GM19099 (cell line): ENCODE measurements around the gene USP53.

ENCODE experiments used
- POLR2A ChIP-seq: IDR thresholded peaks from 3 replicates; pipeline ENCODE4 v1.6.1; 2011; ENCODE audit warnings: low read depth; ENCODE audit not compliant: insufficient read length; ENCODE audit errors: extremely low read depth

USP53 gene

DNA sequence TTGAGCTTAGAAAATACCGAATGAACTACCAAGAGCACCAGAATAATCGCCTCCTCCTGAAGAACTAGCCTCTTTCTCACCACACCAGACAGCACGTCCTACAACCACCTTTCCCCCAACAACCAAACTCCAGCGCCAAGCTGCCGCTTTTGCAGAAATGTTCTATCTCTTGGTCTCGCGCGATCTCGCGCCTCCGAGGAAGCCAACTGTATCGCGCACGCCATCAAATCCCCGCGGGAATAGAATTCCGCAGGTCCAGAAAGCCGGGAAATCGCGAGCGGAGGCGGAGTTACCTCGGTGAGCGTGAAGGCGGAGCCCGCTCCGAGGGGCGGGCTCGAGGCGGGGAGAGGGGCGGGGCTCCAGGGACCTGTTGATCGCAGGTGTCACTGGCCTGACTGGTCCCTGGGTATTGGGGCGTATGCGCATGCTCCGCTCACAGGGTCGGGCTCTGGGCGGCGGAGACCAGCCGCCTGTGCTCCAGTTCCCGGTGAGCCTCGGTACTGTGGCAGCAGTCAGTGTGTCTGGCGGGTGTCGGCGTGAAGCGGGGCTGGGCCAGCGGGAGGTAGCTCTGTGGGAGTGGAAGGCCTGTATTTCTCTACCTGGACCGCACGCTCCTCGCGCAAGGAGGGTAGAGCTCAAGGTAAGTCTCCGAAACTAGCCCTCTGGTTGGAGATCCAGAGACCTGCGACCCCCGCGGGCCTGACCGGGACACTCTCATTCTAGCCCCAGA lies at the start of gene USP53:
TSS of gene USP53 (plus strand) at position 480 of the 730 bp plus-strand sequence. CDS start 27,047 bp downstream, outside the sequence.
- no peak for TF ChIP-seq POLR2A

DNA sequence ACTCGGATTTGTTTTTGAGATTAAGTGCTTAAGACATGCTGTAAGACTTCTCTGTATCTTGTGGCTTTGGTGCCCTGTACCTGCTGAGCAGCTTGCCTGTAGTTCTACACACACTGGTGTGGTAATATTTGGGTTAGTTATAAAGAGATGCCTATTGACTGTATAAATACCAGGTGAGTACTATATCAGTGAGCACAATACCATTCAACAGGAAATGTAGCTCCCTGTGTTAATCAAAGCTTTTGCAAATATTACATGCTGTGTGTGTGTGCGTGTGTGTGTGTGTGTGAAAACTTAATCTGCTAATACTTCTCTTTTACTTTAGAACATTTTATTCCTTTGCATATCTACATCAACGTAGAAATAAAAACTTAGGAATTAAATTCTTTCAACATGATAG lies 46.7 kb upstream of the USP53 start:
- TF ChIP-seq POLR2A = no peak

DNA sequence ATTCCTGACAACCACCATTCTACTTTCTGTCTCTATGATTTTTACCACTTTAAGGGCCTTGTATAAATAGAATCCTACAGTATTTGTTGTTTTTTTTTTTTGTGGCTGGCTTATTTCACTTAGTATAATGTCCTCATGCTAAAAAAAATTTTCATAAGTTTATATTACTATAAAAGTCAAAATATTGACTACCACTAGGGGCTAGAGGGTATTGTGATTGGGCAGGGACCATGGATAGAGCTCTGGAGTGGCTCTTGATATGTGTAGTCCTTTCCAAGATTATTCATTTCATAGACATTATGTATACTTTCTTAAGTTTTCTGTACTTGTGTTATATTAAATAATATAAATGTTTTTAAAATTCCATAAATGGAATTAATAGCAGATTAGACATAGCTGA lies 42.3 kb upstream of the USP53 start:
- no peak for TF ChIP-seq POLR2A

DNA sequence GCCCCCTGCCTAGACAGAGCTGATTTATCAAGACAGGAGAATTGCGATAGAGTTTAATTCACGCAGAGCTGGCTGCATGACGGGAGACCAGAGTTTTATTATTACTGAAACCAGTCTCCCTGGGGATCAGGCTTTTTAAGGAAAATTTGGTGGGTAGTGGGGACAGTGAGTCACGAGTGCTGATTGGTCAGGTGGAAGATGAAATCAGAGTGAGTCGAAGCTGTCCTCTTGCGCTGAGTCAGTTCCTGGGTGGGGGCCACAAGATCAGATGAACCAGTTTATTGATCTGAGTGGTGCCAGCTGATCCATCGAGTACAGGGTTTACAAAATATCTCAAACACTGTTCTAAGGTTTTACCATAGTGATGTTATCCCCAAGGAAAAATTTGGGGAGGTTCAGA lies 40.3 kb upstream of the USP53 start:
- no peak for TF ChIP-seq POLR2A

DNA sequence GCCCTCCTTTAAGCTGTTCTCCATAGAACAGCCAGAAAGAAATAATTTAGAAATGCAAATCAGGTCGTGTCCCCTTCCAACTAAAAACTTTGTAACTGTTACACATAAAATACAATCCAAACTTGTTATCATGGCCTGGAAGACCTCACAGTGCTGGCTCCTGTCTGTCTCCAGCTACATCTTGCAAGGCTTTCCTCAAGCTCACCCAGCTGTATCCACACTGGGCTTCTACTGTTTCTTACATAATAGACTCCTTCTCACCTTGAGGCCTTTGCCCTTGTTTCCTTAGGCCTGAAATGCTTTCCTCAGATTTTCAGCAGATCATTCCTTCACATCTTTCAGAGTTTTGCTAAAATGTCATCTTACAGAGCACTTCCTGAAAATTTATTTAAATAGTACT lies 33.5 kb upstream of the USP53 start:
- TF ChIP-seq POLR2A = no peak

DNA sequence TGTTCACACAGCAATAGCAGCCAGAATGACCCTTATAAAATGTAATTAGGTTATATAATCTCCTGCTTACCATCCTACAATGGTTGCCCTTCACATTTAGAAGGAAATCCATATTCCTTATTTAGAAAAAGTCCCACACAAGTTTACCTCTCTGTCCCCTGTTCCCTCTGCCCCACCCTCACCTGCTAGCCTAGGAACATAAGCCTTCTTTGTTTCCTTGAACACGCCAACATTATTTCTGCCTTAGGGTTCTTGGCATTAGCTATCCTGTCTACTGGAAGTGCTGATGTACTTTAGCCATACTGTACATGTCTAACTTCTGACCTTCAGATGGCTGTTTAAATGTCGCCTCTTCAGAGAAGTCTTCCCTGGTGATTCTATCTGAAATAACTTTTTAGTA lies 28.4 kb upstream of the USP53 start:
- TF ChIP-seq POLR2A = no peak

DNA sequence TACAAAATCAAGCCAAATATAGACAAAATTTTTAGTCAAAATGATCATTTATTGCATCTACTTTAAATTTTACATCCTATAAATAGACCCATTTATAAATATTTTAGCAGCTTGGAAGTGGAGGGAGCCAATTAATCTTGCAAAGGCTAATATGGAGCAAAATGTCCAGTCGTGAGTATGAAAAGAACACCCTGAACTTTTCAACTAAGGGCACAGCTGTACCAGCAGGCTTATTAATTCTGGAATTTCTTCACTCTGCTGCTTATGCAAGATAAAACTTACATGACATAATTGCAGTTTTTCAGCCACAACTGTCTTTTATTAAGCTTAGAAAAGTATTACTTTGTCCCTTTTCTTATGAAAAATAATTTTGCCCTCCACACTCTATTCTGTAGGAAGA lies 22.9 kb upstream of the USP53 start:
- TF ChIP-seq POLR2A = no peak

DNA sequence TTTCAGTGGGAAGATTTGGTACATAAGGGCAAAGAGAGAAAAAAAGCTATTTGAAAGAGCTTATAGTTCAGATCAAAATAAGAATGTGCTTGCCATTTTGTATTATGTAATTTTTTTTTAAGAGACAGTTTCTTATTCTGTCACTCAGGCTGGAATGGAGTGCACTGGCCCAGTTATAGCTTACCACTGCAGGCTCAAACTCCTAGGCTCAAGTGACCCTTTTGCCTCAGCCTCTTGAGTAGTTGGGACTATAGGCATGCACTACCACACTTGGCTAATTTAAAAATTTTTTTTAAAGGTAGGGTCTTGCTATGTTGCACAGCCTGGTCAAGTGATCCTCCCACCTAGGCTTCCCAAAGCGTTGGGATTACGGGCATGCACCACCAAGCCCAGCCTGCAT lies 22.2 kb upstream of the USP53 start:
- TF ChIP-seq POLR2A = no peak

DNA sequence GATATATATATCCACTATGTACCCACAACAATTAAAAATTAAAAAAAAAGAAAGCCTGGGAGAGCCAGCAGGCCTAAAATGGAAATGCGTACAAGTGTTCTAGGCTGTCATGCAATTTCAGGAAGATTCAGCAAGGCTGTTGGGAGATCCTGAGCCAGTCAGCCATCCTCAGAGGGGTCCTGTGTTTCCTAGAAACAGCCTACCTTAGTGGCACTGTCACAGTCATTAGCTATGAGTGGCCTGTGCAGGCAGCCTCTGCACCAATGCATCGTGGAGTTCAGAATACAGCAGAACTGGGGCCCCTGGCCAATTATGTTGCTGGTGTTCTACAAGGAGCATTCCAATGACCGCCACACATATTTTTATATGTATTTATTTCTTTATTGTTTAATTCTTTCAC lies 21.0 kb upstream of the USP53 start:
- TF ChIP-seq POLR2A = no peak

DNA sequence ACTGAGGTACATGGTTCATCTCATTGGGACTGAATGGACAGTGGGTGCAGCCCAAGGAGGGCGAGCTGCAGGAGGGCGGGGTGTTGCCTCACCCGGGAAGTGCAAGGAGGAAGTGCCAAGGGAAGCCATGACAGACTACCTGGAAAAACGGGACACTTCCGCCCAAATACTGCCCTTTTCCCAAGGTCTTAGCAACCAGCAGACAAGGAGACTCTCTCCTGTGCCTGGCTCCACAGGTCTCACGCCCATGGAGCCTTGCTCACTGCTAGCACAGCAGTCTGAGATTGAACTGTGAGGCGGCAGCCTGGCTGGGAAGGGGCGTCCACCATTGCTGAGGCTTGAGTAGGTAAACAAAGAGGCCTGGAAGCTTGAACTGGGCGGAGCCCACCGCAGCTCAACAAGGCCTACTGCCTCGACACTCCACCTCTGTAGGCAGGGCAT lies 14.7 kb upstream of the USP53 start:
- TF ChIP-seq POLR2A = no peak

DNA sequence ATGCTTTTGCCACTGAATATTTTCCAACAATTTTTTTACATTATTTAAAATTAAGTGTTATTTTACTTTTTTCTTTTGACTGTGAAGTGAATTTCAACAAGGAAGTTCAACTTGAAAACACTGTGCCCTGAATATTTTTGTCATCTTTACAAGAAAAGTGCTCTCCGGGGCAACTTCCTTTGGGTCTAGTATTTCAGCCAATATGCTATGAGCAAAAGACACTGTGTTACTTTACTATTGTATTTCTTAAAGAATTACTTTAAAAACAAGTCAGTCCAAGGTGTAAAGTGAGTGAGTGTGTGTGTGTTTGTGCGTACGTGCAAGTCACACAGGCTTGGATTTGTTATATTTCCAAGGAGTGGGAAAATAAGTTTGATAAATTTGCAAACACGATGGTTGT lies 7.6 kb upstream of the USP53 start:
- no peak for TF ChIP-seq POLR2A

DNA sequence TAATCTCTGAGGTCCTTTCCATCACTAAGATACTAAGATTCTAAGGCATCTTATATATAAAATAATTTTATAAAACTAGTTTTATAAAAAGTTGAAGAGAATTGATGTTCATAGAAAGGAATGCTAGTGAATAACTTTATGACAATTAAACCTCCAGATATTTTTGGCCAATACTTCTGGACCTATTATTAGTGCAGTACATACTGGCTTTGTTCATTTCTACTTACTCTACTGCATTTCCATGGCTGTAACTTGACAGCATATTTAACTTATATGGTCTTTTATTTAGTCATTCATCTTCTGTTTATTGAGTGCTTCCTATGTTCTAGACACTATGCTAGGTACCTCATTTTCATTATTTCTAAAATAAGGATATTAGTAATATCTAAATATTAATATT lies 6.8 kb upstream of the USP53 start:
- TF ChIP-seq POLR2A = no peak

DNA sequence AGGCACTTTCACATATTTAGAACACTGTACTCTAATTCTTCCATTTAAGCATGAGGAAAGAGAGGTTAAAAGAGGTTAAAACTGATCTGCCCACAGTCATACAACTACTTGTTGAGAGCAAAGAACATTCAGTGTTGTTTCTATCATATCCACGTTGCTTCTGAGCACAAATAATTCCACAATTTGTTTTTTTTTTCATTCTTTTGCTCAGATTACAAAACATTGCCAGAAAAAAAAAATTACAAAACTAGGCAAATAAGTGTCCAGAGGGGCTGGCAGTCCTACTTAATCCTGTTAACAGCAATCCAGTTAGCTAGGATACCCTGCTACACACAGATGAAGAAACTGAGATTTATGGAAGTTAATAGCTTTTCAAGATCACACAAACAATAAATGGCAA lies 6.3 kb upstream of the USP53 start:
- no peak for TF ChIP-seq POLR2A

DNA sequence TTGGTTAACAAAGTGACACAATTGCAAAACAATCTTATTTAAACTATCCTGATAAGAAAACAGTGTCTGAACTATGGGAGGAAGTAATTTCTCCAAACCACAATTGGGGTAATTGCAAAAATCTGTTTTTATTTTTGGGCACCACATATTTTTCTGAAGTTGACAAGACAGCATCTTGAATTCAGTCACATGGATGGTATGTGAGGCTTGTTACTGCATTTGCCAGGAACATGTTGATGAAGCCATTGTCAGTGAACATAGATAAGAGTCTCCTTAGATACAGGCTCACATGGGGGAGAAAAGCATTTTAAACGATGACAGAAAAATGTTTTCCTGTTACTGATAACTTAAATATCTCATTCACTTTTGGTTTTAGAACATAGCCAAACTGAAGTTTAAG lies 5.5 kb upstream of the USP53 start:
- no peak for TF ChIP-seq POLR2A

DNA sequence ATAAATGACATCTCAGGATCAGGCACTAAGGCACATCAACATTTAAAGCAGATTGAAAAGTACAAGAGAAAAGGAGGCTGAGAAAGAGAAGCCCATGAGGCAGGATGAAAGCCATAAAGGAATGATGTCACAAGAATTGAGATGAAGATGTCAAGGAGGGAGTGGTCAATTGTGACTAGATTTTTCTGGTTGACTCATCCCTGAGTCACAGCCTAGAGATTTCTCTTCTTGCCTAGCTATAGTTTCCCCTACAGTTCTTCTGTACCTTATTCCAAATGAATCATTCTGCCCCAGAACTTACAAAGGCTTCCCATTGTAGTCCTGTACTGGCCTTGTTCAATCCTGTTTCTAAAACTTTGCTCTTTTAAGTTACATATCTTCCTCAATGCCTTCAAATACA lies 3.4 kb upstream of the USP53 start:
- TF ChIP-seq POLR2A = no peak

DNA sequence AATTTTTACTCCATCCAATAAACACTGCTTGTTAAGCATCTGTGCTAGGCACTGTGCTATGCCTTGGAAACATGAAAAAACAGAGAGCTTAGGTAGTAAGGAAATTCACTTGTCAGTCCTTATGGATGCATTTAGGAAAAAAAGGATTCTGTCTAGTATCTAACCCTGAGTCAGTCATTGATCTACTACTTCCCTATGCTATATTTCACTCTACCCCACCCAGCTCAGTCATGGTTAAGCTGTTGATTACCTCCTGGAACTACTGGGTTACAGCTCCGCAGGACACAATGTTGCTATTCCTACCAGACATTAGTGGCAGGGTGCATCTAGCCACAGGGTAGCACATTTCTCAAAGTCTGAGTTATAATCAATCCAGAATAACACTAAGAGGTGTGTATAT lies 2.9 kb upstream of the USP53 start:
- no peak for TF ChIP-seq POLR2A

DNA sequence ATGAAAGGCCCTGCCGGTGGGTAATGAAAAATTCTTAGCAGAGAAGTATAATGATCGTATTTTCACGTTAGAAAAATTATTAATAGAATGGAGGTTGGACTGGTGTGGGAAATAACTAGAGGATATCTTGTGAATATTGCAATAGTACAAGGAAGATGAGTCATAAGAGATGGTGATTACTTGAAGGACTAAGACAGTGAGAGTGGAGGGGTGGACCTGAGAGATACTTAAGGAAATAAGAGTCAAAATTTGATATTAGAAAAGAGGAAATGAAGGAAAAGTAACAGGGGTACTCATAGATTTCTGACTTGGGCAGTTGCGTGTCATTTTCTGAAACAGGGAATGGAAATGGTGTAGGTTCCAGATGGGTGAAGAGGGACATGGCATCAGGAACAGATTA lies 1.7 kb upstream of the USP53 start:
- TF ChIP-seq POLR2A = no peak
